T-helper 2 cell (primary cell): ENCODE data around the gene PFKFB3.
"Not testable (repeated sequence)": the region's sequence is repeated elsewhere in the genome, so short reads cannot be mapped to it uniquely, and the experiment has no call there.

ENCODE experiments used
- DNase-seq, 5 experiments: peaks; one replicate each; pipeline versions ENCODE4 v3.0.0 to v3.0.0-alpha.2; 2012 to 2022

PFKFB3 gene

GRCh38 chr10:6239213-6239991 is 36.7 kb downstream of the PFKFB3 start:
- peak in 3 of 5 experiments; percentile 21 to 86 (median 44) for DNase-seq

- no peak for DNase-seq
Observed at GRCh38 chr10:6240254-6240653, 37.5 kb downstream of the PFKFB3 start.

- DNase-seq, result no peak
Observed at GRCh38 chr10:6242089-6242488, 39.4 kb downstream of the PFKFB3 start.

GRCh38 chr10:6244510-6244909 is 41.8 kb downstream of the PFKFB3 start:
- DNase-seq, result no peak

GRCh38 chr10:6247041-6247712 is 44.4 kb downstream of the PFKFB3 start:
- no peak for DNase-seq

- not testable (repeated sequence) for DNase-seq
Observed at GRCh38 chr10:6248908-6249307, 46.2 kb downstream of the PFKFB3 start.

- DNase-seq, result no peak
Observed at GRCh38 chr10:6249698-6250097, 47.0 kb downstream of the PFKFB3 start.

GRCh38 chr10:6250745-6251144 is 48.0 kb downstream of the PFKFB3 start:
- no peak for DNase-seq

GRCh38 chr10:6254201-6254600 is 51.5 kb downstream of the PFKFB3 start:
- DNase-seq, result no peak

- no peak for DNase-seq
Observed at GRCh38 chr10:6255548-6256061, 52.9 kb downstream of the PFKFB3 start.

GRCh38 chr10:6256439-6256838 is 53.7 kb downstream of the PFKFB3 start:
- no peak for DNase-seq

- no peak for DNase-seq
Observed at GRCh38 chr10:6259153-6259552, 56.4 kb downstream of the PFKFB3 start.

- no peak for DNase-seq
Observed at GRCh38 chr10:6260843-6261242, 58.1 kb downstream of the PFKFB3 start.

- DNase-seq, result no peak
Observed at GRCh38 chr10:6267941-6268340, 65.2 kb downstream of the PFKFB3 start.

GRCh38 chr10:6269432-6269831 is 66.7 kb downstream of the PFKFB3 start:
- no peak for DNase-seq

- peak in 4 of 5 experiments; percentile 26 to 96 (median 70) for DNase-seq
Observed at GRCh38 chr10:6269953-6270867, 67.5 kb downstream of the PFKFB3 start.

- peak in 2 of 5 experiments; percentile 14 to 26 for DNase-seq
Observed at GRCh38 chr10:6270951-6271350, 68.2 kb downstream of the PFKFB3 start.

- DNase-seq, result no peak
Observed at GRCh38 chr10:6271663-6272062, 68.9 kb downstream of the PFKFB3 start.

- no peak for DNase-seq
Observed at GRCh38 chr10:6272126-6272525, 69.4 kb downstream of the PFKFB3 start.

- DNase-seq, result no peak
Observed at GRCh38 chr10:6273351-6273750, 70.6 kb downstream of the PFKFB3 start.

GRCh38 chr10:6274040-6274439 is 71.3 kb downstream of the PFKFB3 start:
- DNase-seq, result no peak

- DNase-seq, result no peak
Observed at GRCh38 chr10:6274484-6274883, 71.8 kb downstream of the PFKFB3 start.
